Prostate gland (tissue), 2 donors: ENCODE data around the gene MREG. TPM values are rescaled to one million over a fixed set of nuclear protein-coding genes. Genes with fewer than 3 reads are reported as not detected.

ENCODE experiments used
- DNase-seq: peaks from one replicate; pipeline ENCODE4 v3.0.0-alpha.2; 2019; ENCODE audit warnings: low spot score
- H3K27ac ChIP-seq, 2 donors: fragments of 200-600 bp; sonication (generic); 2 replicates each; pipeline ENCODE4 v1.5.1; 2017 to 2019
- H3K27me3 ChIP-seq: fragments of 200-600 bp; sonication (generic); replicated peaks from 2 replicates; pipeline ENCODE4 v1.5.1; 2019; ENCODE audit not compliant: insufficient read depth
- H3K36me3 ChIP-seq, 2 donors: fragments of 200-600 bp; sonication (generic); 1 replicate in 1 of 2; 2 replicates in 1 of 2; pipeline versions ENCODE4 v1.5.1 to v1.8.1; 2017 to 2019
- H3K4me1 ChIP-seq: fragments of 200-600 bp; sonication (generic); replicated peaks from 2 replicates; pipeline ENCODE4 v1.5.1; 2019
- H3K4me3 ChIP-seq, 2 donors: fragments of 200-600 bp; sonication (generic); 2 replicates each; pipeline ENCODE4 v1.5.1; 2017 to 2019
- H3K9me3 ChIP-seq: fragments of 200-600 bp; sonication (generic); 2 replicates; pipeline ENCODE4 v1.5.1; 2017
- POLR2A ChIP-seq: fragments of 450-650 bp; IDR thresholded peaks from one replicate; pipeline ENCODE4 v1.6.1; 2016; ENCODE audit warnings: antibody characterized with exemption, mild to moderate bottlenecking
- POLR2AphosphoS5 ChIP-seq: sonication (generic); formaldehyde crosslinking; IDR thresholded peaks from one replicate; pipeline ENCODE4 v1.6.1; 2017; ENCODE audit warnings: antibody characterized with exemption
- WGBS: methylation state at CpG from one replicate; pipeline ENCODE4 v1.1.5; 2018; 5-methylcytosine and 5-hydroxymethylcytosine counted together
- intact Hi-C: fragments of 100-400 bp; cut with DNase I; formaldehyde crosslinking; loops from one replicate; pipeline ENCODE4 v1.14.2; 2022
- total RNA-seq, 2 donors: library from RNA; depleted of rRNA; stranded (reverse); fragments of >200 nt; gene quantifications; one replicate each; pipeline ENCODE4 v1.1.0, GENCODE V29; 2016
- TF ChIP-seq, protein P1 (sequence below), 4 experiments: fragments of 200-600 bp in 2 of 4; fragments of 450-650 bp in 2 of 4; sonication (generic) in 2 of 4; IDR thresholded peaks; 1 replicate in 3 of 4; 2 replicates in 1 of 4; pipeline ENCODE4 v1.5.1; 2016 to 2019; ENCODE audit warnings: antibody characterized with exemption in 4 of 4, mild to moderate bottlenecking in 2 of 4, moderate library complexity in 2 of 4

The MREG gene
- total RNA-seq, 2 donors from 2014 or later, result 9.0 to 9.5 TPM

DNA sequence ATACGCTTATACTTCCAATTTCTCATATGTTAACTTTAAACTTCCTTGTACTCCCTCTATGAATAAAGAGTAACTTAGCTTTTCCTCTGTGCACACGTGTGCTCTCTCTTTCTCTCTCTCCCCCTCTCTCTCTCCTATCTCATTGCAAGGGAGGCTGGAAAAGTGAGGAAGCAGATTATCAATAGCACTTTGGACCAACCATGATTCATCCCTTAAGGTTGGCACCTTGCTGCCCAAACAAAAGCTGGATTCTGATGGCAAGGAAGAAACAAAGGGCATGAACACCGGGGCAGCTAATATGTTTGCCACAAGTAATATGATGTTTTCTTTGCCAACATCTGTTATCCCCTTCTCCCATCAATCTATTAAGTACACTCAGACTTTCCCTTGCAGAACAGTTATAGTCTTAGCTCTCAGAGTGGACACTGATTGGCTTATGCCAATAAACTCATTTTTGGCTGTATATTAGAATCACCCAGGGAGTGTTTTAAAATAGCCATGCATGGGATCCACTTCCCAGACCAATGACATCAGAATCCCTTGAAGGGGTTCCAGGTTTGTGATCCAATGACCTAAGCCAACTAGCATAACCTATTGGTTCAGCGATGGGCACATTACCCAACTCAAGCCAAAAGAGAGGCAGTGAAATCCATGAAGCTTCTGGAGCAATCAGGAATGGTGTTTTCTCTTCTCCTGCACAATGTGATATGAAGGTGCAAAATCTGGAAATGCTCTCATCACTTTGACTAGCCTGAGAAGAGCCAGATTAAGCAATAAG, 60.3 kb downstream of the MREG start:
- intact Hi-C loops, result no loop called here
- no peak for DNase-seq
- Histone ChIP-seq H3K4me1 (no peaks in the 10 kb centered on the region), H3K27ac (no peak overlapping the region), H3K36me3 (no peaks in the 10 kb centered on the region), H3K27me3 (no peaks in the 10 kb centered on the region), H3K4me3 (no peak overlapping the region), H3K9me3 (no peaks in the 10 kb centered on the region)
- 88% methylated on average over 4 of the region's 4 CpGs for WGBS
- TF ChIP-seq, protein P1, sequence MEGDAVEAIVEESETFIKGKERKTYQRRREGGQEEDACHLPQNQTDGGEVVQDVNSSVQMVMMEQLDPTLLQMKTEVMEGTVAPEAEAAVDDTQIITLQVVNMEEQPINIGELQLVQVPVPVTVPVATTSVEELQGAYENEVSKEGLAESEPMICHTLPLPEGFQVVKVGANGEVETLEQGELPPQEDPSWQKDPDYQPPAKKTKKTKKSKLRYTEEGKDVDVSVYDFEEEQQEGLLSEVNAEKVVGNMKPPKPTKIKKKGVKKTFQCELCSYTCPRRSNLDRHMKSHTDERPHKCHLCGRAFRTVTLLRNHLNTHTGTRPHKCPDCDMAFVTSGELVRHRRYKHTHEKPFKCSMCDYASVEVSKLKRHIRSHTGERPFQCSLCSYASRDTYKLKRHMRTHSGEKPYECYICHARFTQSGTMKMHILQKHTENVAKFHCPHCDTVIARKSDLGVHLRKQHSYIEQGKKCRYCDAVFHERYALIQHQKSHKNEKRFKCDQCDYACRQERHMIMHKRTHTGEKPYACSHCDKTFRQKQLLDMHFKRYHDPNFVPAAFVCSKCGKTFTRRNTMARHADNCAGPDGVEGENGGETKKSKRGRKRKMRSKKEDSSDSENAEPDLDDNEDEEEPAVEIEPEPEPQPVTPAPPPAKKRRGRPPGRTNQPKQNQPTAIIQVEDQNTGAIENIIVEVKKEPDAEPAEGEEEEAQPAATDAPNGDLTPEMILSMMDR (IDR thresholded peaks at IDR 0.05), result no peak
- TF ChIP-seq POLR2A (no peak), POLR2AphosphoS5 (no peak)

DNA sequence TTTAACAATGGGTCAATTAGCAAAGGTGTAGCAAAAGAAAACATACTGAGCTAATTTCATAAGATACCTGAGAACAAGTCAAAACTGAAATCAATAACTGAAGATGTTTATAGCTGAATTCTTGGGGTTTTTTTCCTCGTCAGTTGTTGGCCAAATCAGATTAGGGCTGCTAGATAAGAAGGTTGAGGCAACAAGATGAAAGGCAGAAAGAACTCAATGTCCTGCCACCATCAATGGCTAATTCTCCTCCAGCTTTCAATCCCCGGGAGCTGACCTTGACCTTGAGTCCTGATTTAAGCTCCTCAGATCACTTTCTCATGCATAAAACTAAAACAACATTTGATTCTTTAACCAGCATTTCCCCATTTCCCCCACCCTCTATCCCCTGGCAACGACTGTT, 61.8 kb downstream of the MREG start:
- H3K4me3 ChIP-seq, result no peak overlapping the region
- no peak for DNase-seq
- no peaks in the 10 kb centered on the region for H3K9me3 ChIP-seq
- H3K27ac ChIP-seq, result no peak overlapping the region
- H3K36me3 ChIP-seq, result no peaks in the 10 kb centered on the region
- intact Hi-C loops, result no loop called here
- H3K27me3 ChIP-seq, result no peaks in the 10 kb centered on the region
- no peaks in the 10 kb centered on the region for H3K4me1 ChIP-seq
- TF ChIP-seq, protein P1 (IDR thresholded peaks at IDR 0.05), result no peak
- TF ChIP-seq POLR2AphosphoS5 (no peak), POLR2A (no peak)
- 67% methylated on average over 3 of the region's 3 CpGs for WGBS

DNA sequence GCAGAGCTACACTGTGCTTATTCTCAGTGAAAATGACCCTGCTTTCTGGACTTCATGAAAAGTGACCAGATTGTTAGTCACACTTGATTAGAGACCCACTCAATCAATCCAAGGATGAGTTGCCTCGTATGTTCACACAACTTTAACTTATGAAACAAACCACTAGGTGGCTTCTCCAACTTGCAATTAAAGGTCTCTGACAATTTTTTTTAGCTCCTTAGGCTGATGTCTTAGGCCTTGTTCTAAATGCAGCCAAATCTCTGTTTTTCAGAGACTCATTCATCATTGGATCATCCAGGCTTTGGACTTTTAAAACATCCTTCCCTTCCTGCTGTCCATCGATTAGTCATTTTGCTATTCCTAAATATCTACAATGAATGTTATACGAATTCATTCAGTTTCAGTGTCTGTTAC, 63.4 kb downstream of the MREG start:
- no peak for TF ChIP-seq POLR2AphosphoS5
- TF ChIP-seq, protein P1 (IDR thresholded peaks at IDR 0.05), result peak in 3 of 4 experiments; percentile 27 to 50 (median 38)
- intact Hi-C loops, result no loop called here

DNA sequence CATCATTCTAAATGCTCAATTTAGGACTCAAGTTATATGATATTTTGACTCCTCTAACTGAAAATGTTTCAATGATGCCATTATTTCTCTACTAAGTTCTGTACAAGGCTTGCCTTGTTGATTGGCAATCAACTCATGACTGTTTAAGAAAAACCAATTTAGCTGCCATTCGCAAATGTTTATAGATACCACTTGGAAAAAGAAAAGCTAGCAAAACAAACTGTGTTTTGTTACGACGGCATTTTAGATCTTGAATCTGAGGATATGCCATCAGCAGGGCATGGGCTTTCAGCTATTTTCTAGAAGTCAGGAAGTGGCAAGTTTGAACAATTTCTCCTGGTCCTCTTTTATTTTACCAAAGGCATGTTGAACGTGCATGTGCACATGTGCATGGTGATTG, 65.3 kb downstream of the MREG start:
- H3K9me3 ChIP-seq, result no peaks in the 10 kb centered on the region
- intact Hi-C loops, result no loop called here
- no peaks in the 10 kb centered on the region for H3K36me3 ChIP-seq
- no peak for TF ChIP-seq POLR2A
- no peak for TF ChIP-seq POLR2AphosphoS5
- TF ChIP-seq, protein P1 (IDR thresholded peaks at IDR 0.05), result no peak
- no peaks in the 10 kb centered on the region for H3K4me1 ChIP-seq
- 89% methylated on average over 4 of the region's 4 CpGs for WGBS
- H3K27ac ChIP-seq, result no peak overlapping the region
- H3K27me3 ChIP-seq, result no peaks in the 10 kb centered on the region
- no peak overlapping the region for H3K4me3 ChIP-seq
- no peak for DNase-seq

More for the DNA sequence above, 63.4 kb downstream of the MREG start:
- H3K9me3 ChIP-seq, result no peaks in the 10 kb centered on the region
- H3K4me1 ChIP-seq, result no peaks in the 10 kb centered on the region
- no peak for DNase-seq
- H3K27ac ChIP-seq, result no peak overlapping the region
- no peaks in the 10 kb centered on the region for H3K36me3 ChIP-seq
- no peak overlapping the region for H3K4me3 ChIP-seq
- H3K27me3 ChIP-seq, result no peaks in the 10 kb centered on the region
- 63% methylated on average over 3 of the region's 3 CpGs for WGBS

DNA sequence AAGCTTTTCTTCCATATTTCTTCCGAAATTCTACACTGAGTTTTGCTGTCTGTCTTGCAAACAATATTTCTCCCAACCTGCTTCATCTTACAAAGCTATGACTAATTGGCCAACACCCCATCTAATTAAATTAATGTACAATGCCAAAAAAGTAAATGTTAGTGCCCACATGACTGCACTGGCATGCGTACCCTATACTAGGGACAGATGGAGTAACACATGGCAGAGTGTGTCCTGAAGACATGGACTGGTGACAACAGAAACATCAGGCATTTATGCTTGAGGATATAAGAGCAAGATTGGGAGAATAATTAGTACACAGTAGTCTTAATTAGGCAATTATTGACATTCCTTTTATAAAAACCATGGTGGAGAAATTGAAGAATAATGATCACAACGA, 66.8 kb downstream of the MREG start:
- no peaks in the 10 kb centered on the region for H3K9me3 ChIP-seq
- no peaks in the 10 kb centered on the region for H3K4me1 ChIP-seq
- DNase-seq, result no peak
- no peak for TF ChIP-seq POLR2AphosphoS5
- TF ChIP-seq, protein P1 (IDR thresholded peaks at IDR 0.05), result no peak
- TF ChIP-seq POLR2A, result no peak
- WGBS, result 32% methylated on average over 3 of the region's 3 CpGs
- no peaks in the 10 kb centered on the region for H3K27me3 ChIP-seq
- no peaks in the 10 kb centered on the region for H3K36me3 ChIP-seq
- no peak overlapping the region for H3K4me3 ChIP-seq
- intact Hi-C loops, result no loop called here
- no peak overlapping the region for H3K27ac ChIP-seq
